SW 1271 (cell line): ENCODE data around the gene BET1.

ENCODE experiments used
- DNase-seq, 2 experiments: peaks; one replicate each; lab custom pipeline; 2025; lab: John Stamatoyannopoulos, UW

The BET1 gene

GRCh38 chr7:93958216-93958615 is 45.9 kb downstream of the BET1 start:
- DNase-seq = no peak

DNA sequence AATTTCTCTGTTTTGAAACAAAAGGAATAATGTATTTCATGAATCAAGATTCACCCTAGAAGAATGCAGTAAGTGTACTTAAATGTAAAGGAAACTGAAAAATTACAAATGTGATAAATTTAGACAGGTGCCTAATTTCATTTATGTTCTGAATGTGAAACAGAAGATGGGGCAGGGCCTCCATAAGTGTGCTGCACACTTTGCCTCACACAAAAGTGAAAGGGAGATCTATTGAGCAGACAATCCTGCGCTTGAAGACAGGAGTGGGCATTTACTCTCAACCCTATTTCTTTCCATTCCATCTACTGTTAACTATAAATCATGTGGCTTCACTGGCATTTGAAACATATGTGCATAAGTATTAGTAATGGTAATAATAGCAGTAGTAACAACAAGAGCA is 46.4 kb downstream of the BET1 start:
- no peak for DNase-seq

- no peak for DNase-seq
Measured at GRCh38 chr7:93955304-93955703, 48.9 kb downstream of the BET1 start.

DNA sequence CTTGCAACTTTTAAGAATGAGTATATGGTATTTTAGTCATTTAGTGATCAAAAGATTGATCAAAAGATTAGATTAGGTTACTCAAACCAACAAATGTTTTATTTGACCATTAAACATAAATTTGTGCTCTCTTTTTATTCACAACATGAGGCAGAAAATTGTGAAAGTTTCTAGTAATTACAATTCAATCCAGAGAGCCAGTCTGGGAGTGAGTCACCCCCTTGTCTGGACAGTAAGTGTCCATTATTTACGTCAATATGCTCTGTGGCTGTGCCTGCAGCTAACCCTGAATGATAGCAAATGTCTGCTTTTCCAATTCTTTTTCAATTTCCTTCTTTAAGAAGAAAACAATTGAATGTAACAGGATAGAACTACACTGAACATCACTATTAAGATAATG is 54.7 kb downstream of the BET1 start:
- DNase-seq = no peak

DNA sequence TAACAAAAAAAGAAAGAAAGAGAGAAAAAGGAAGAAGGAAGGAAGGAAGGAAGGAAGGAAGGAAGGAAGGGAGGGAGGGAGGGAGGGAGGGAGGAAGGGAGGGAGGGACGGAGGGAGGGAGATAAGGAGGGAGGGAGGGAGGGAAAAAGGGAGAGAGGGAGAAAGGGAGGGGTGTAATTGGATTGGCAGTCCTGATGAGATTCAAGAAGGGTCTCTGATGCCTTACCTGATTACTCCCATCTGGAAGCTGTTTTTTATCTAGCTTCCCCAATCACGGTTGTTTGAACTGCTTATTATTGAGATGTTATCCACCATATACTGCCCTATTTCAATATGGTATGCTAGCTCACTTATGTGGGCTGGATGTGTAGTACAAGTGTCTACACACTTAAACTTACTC is 55.3 kb downstream of the BET1 start:
- DNase-seq = no peak

DNA sequence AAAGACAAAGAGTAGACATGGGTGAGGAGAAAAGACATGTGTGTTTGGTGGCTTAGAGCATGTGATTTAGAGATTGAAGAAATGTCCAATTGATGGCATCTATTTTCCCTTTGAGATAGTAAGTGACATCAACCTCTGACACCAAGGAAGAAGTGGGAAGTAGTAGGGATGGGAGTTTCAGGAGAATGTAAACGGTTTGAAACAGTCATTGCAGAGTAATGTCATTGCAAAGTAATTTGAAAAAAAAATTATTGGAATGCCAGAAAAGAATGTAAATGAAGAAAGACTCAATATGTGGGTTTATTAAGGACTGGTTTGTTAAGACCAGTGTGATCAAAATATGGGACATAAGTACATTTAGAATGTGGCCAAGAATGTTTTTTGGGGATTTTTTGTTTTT is 56.0 kb downstream of the BET1 start:
- DNase-seq = peak in 1 of 2 experiments; percentile 5

- no peak for DNase-seq
Measured at GRCh38 chr7:93945756-93946535, 58.2 kb downstream of the BET1 start.

GRCh38 chr7:93945083-93945482 is 59.1 kb downstream of the BET1 start:
- DNase-seq = no peak

DNA sequence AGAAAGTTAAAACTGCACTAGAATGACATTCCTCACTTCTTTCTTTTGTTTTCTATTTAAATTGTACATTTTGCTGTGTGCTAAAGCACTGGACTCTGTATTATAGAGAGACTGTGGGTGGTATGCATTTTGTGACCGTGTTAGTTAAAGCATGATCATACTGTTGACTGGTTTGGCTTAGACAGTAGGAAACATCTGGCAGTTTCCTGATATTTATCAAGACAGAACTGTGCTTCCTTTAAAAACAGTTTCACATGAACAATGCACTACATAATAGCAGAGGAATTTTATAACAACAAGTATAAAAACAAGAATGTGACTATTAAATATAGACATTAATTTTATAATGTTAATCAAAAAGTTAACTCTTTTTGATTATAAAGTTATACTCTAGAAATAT is 59.5 kb downstream of the BET1 start:
- no peak for DNase-seq

GRCh38 chr7:93943816-93944540 is 60.2 kb downstream of the BET1 start:
- no peak for DNase-seq
